Measurements from ENCODE around the gene COL17A1.
A peak's percentile ranks its signal among the peaks of the same experiment; 100 is the strongest.

Gene COL17A1

DNA sequence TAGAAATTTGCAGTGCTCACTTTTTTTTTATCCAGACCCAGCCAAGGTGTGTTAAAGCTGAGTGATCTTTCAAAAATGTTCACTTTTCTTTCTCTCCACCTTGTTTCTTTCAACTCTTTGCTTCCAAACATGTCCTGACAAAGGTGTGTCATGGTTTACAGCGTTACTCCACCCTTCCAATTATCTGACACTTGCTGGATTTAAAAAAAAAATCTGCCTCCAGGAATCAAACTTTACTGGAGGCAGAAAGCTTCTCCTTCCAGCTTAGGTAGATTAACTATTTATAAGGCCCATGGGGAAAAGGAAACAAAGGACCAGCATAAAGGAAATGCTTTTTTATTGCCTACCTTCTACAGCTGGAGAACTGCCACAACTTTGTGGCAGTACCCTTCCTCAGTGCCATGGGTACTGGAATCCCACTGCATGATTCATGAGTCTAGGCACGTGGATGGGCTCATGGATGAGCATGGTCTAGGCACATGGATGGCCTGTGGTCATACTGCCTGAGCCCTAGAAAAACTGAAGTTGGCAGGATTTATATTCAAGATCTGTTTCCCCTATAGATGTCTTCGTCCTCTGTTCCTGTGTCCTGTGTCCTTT, at the start of gene COL17A1:
Gene COL17A1, minus strand, starts transcription at position 80 of the 600 bp plus-strand sequence. CDS start 5,207 bp downstream, outside the sequence.
- DNase-seq (ENCODE audit: low spot score), result no peak
- Histone ChIP-seq H3K4me3 (no peak within 1 kb of the TSS), H3K27ac (no peak within 1 kb of the TSS)
- TF ChIP-seq, protein P1, sequence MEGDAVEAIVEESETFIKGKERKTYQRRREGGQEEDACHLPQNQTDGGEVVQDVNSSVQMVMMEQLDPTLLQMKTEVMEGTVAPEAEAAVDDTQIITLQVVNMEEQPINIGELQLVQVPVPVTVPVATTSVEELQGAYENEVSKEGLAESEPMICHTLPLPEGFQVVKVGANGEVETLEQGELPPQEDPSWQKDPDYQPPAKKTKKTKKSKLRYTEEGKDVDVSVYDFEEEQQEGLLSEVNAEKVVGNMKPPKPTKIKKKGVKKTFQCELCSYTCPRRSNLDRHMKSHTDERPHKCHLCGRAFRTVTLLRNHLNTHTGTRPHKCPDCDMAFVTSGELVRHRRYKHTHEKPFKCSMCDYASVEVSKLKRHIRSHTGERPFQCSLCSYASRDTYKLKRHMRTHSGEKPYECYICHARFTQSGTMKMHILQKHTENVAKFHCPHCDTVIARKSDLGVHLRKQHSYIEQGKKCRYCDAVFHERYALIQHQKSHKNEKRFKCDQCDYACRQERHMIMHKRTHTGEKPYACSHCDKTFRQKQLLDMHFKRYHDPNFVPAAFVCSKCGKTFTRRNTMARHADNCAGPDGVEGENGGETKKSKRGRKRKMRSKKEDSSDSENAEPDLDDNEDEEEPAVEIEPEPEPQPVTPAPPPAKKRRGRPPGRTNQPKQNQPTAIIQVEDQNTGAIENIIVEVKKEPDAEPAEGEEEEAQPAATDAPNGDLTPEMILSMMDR (IDR thresholded peaks at IDR 0.05), result no peak

DNA sequence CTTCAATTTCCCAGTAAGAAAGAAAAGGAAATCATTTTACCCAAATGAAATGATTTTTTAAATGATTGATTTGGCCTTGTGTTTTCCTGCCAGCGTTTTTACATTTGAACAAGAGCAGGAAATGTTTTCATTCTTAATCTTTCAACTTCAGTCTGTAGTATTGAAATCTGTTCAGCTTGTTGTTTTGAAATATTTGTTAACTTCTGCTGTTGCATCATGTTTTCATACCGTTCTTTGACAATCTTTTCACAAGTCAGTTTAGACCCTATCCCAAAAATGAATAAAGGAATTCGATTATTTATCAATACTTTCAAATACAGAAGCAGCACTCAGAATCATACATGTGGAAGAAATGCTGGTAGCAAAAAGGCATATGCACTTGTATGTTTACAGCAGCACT, 44.4 kb upstream of the COL17A1 start:
- no peak for DNase-seq (ENCODE audit: low spot score)
- Histone ChIP-seq H3K4me3 (no peak overlapping the region), H3K27ac (no peak overlapping the region)
- TF ChIP-seq, protein P1 (IDR thresholded peaks at IDR 0.05), result no peak

DNA sequence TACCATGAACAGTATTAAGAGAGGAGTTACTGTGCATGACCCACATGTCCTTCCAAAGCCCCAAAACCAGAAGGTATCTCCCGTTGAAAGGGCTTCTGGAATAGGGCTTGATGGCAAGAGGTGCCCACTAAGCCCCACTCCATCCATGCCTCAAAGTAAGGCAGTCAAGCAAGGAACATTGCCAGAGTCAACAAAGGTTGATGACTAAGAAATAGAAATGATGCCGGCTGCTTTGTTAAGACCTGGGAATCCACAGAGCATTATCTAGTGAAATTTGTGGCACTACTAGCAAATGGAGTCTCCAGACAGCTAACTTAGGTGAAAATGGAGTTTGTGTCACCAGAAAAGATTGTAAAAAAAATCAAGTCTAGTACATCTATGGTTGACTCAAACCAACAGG, 42.5 kb upstream of the COL17A1 start:
- no peak overlapping the region for H3K4me3 ChIP-seq
- TF ChIP-seq, protein P1 (IDR thresholded peaks at IDR 0.05), result no peak
- DNase-seq (ENCODE audit: low spot score), result no peak
- no peak overlapping the region for H3K27ac ChIP-seq

DNA sequence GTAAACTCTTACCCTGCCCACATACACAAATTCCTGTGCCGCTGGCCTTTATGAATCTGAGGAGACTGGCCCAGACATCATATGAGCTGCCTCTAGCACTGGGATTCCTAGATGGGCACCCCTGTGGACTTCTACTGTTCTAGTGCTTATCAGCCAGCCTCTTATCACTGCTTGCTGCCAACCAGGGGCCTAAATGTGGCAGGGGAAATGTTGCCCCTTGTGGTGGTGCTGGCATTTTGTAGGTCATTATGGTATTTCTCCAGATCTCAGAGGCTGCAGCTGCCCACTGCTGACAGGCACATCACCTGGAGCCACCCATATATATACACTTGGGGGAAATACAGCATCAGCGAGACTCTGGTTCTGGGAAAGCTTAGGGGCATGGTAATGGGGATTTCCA, 41.7 kb upstream of the COL17A1 start:
- H3K27ac ChIP-seq, result no peak overlapping the region
- no peak overlapping the region for H3K4me3 ChIP-seq

DNA sequence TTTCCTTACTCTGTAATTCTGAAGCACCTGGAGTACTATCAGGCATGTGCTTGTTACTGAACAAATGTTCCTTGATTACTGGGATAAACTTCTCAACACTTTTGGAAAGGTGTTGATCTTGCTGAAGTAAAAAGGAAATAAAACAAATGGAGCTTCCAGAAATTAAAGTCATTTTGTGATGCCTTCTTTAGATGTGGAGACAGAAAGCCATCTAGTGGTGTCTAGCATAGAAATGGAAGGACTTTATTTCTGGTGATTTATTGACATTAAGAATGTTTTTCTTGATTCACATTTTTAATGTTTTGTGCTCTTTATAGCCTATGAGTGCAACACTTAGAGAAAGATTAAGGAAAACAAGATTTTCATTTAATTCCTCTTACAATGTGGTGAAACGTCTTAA, 37.7 kb upstream of the COL17A1 start:
- TF ChIP-seq, protein P1 (IDR thresholded peaks at IDR 0.05), result no peak
- DNase-seq (ENCODE audit: low spot score), result no peak
- H3K27ac ChIP-seq, result no peak overlapping the region
- no peak overlapping the region for H3K4me3 ChIP-seq

More for the DNA sequence above, 41.7 kb upstream of the COL17A1 start:
- TF ChIP-seq, protein P1 (IDR thresholded peaks at IDR 0.05), result no peak
- no peak for DNase-seq (ENCODE audit: low spot score)

DNA sequence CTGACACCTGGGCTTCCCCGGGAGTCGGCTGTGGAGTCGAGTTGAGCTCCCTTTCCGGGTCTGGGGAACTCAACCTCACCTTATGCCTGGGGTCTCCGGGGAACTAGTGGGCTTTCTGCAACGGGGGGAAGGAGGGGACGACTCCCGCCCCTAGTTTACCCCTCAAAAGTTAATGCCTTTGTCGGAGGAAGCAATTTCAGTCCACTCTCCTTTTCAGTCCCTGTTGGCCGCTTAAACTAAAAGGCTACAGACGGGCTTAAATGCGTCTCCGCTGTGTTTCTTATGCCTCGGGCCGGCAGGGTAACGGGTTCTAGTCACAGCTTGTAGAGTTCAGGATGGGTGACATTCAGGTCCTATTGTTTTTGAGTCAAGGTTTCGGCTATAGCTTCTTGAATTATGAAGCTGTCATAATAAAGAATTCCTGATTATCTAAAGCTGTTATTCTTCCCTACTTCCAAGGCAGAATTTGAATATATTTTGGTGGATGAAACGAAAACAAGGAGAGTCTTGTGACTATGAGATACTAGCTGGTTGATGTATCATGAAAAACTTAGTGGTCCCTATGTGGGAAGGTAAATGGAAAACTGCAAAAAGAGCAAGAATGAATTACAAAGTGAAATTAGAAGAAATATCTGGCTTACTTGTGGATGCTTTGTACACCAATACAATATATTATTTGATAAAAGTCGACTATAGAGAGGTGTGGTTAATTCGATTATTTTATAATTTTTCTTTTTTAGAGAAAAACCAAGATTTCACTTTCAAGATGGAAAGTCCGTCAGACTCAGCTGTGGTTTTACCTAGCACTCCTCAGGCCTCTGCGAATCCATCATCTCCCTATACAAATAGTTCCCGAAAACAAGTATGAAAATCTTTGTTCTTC, 36.8 kb upstream of the COL17A1 start:
- Histone ChIP-seq H3K27ac (peak overlapping the region; percentile 97), H3K4me3 (peak overlapping the region; percentile 80)
- no peak for DNase-seq (ENCODE audit: low spot score)
- TF ChIP-seq, protein P1 (IDR thresholded peaks at IDR 0.05), result no peak
